GM18867 (cell line): Measurements from ENCODE around the gene MTUS2.

Source experiments
- ATAC-seq: cut with Tn5 transposase; IDR thresholded peaks from one replicate; pipeline ENCODE4 v1.9.1; 2021; ENCODE audit warnings: mild to moderate bottlenecking, moderate library complexity; ENCODE audit not compliant: unreplicated experiment

MTUS2 gene

GRCh38 chr13:28856287-28856686 is 36.1 kb downstream of the MTUS2 start:
- no peak for ATAC-seq

GRCh38 chr13:28859069-28859468 is 38.9 kb downstream of the MTUS2 start:
- ATAC-seq, result no peak

GRCh38 chr13:28859717-28860116 is 39.6 kb downstream of the MTUS2 start:
- no peak for ATAC-seq

GRCh38 chr13:28864544-28864943 is 44.4 kb downstream of the MTUS2 start:
- no peak for ATAC-seq

GRCh38 chr13:28865149-28865744 is 45.1 kb downstream of the MTUS2 start:
- no peak for ATAC-seq

- ATAC-seq, result no peak
Measured at GRCh38 chr13:28865951-28866350, 45.8 kb downstream of the MTUS2 start.

- no peak for ATAC-seq
Measured at GRCh38 chr13:28866932-28867331, 46.8 kb downstream of the MTUS2 start.

GRCh38 chr13:28867564-28867963 is 47.4 kb downstream of the MTUS2 start:
- ATAC-seq, result no peak

- no peak for ATAC-seq
Measured at GRCh38 chr13:28872427-28873176, 52.5 kb downstream of the MTUS2 start.

GRCh38 chr13:28875846-28876615 is 55.9 kb downstream of the MTUS2 start:
- no peak for ATAC-seq

- ATAC-seq, result no peak
Measured at GRCh38 chr13:28877408-28877807, 57.3 kb downstream of the MTUS2 start.

GRCh38 chr13:28885181-28885580 is 65.0 kb downstream of the MTUS2 start:
- ATAC-seq, result no peak

GRCh38 chr13:28889086-28889732 is 69.1 kb downstream of the MTUS2 start:
- ATAC-seq, result no peak

- ATAC-seq, result no peak
Measured at GRCh38 chr13:28890712-28891111, 70.6 kb downstream of the MTUS2 start.

GRCh38 chr13:28918030-28918429 is 97.9 kb downstream of the MTUS2 start:
- ATAC-seq, result no peak

- ATAC-seq, result no peak
Measured at GRCh38 chr13:28922341-28922740, 102.2 kb downstream of the MTUS2 start.

- ATAC-seq, result no peak
Measured at GRCh38 chr13:28935104-28935503, 115.0 kb downstream of the MTUS2 start.

GRCh38 chr13:28942906-28943305 is 122.8 kb downstream of the MTUS2 start:
- ATAC-seq, result no peak

GRCh38 chr13:28953714-28954418 is 133.7 kb downstream of the MTUS2 start:
- no peak for ATAC-seq

GRCh38 chr13:28954419-28954725 is 134.2 kb downstream of the MTUS2 start:
- no peak for ATAC-seq

- ATAC-seq, result no peak
Measured at GRCh38 chr13:28954810-28955209, 134.7 kb downstream of the MTUS2 start.
